Measurements from ENCODE around the gene CABLES2. TPM values are rescaled to one million over a fixed set of nuclear protein-coding genes. Genes with fewer than 3 reads are reported as not detected.

Gene CABLES2
- total and polyA plus RNA-seq, 2 donors (not counting 3 experiments of a cell fraction or from before 2014, with no cell fraction given), result 7.8 to 9.9 TPM

DNA sequence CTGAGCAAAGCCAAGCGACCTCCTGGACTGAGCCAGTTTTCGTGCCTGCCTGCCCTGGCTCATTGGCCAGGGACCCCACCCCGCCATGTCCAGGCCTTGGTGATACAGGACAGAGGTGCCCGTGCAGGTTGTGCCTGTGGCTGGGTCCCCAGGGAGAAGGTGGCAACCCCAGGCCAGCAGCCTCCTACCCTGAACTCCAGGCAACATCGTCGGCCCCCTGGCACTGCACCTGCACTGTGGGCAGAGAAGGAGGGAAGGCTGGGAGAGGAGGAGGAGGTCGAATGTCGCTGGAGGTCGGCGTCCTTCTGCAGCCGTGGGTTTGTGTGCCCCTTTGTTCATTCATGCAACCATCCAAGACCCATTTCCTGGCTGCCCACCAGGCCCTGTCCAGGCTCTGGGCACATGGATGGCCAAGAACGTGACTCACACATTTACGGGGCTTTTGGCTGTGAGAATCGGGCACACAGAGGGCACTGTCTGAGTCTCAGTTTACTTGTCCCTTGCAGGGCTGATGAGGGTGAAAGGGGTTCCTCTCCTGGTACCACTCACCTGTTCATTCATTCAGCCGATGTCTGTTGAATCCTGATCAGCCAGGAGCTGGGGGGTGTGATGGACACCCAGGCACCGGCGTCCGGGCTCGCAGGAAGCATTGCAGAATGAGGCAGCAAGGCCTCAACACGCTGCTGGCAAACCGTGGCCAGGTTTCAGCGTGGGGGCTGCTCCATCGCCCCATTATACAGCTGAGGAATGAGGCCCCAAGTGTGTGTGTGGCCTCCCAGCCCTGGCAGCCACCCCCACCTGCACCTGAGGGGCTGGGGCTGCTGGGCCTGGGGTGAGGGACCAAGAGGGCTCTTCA, 22.6 kb upstream of the CABLES2 start:
- Histone ChIP-seq H3K4me1 (ENCODE audit: control insufficient read depth, extremely low read depth, insufficient read depth, low read length) (no peaks in the 10 kb centered on the region), H3K79me2 (ENCODE audit: control insufficient read depth, insufficient read depth, low read length) (no peaks in the 10 kb centered on the region), H3K9me3 (replicated peaks; ENCODE audit: control insufficient read depth, insufficient read depth, low read length) (no peaks in the 10 kb centered on the region), H3K9ac (replicated peaks; ENCODE audit: extremely low read depth, insufficient read depth, low read length) (no peak overlapping the region), H3K36me3 (ENCODE audit: control insufficient read depth in 2 of 2, extremely low read depth in 1 of 2, insufficient read depth in 2 of 2, low read length in 2 of 2) (no peaks in the 10 kb centered on the region), H2AFZ (ENCODE audit: low read depth, low read length) (no peak overlapping the region), H3K4me2 (ENCODE audit: insufficient read depth, low read length) (no peak overlapping the region), H3K27ac (ENCODE audit: insufficient read depth, low read depth, low read length) (no peak overlapping the region), H3K9me1 (replicated peaks; ENCODE audit: control insufficient read depth, extremely low read depth, insufficient read depth, low read length) (no peaks in the 10 kb centered on the region), H3K4me3 (replicated peaks in 1 of 3; ENCODE audit: insufficient read depth in 1 of 3, low read depth in 1 of 3, low read length in 3 of 3) (no peak overlapping the region), H3K27me3 (ENCODE audit: control insufficient read depth in 2 of 2, insufficient read depth in 2 of 2, low read length in 2 of 2) (peaks cover 18% of the 10 kb centered on the region in 2 experiments), H4K20me1 (replicated peaks; ENCODE audit: control insufficient read depth, extremely low read depth, insufficient read depth, low read length) (no peaks in the 10 kb centered on the region)
- BruUV-seq (replicated peaks), result no TSS peak
- ChIA-PET CTCF (no interaction called here), POLR2A (no interaction called here)
- DNase-seq (ENCODE audit: low read depth, low spot score) (no peak), FAIRE-seq (no peak)
- TF ChIP-seq JUN (IDR thresholded peaks at IDR 0.05; ENCODE audit: borderline replicate concordance, insufficient read depth, insufficient read length, low read depth) (no peak), GATA2 (IDR thresholded peaks at IDR 0.05; ENCODE audit: insufficient read depth, insufficient read length, low read depth, low read length) (no peak), MYC (IDR thresholded peaks at IDR 0.05; ENCODE audit: low read depth, low read length) (no peak), POLR2A (IDR thresholded peaks at IDR 0.05; ENCODE audit: low read depth, low read length) (no peak), POLR2AphosphoS5 (IDR thresholded peaks at IDR 0.05; ENCODE audit: insufficient read depth, low read depth, low read length) (no peak), FOS (IDR thresholded peaks at IDR 0.05; ENCODE audit: borderline replicate concordance, insufficient read depth, low read length) (no peak), EZH2 (IDR thresholded peaks at IDR 0.05; ENCODE audit: borderline replicate concordance, low read depth, low read length, severe bottlenecking) (no peak)
- TF ChIP-seq, protein P1, sequence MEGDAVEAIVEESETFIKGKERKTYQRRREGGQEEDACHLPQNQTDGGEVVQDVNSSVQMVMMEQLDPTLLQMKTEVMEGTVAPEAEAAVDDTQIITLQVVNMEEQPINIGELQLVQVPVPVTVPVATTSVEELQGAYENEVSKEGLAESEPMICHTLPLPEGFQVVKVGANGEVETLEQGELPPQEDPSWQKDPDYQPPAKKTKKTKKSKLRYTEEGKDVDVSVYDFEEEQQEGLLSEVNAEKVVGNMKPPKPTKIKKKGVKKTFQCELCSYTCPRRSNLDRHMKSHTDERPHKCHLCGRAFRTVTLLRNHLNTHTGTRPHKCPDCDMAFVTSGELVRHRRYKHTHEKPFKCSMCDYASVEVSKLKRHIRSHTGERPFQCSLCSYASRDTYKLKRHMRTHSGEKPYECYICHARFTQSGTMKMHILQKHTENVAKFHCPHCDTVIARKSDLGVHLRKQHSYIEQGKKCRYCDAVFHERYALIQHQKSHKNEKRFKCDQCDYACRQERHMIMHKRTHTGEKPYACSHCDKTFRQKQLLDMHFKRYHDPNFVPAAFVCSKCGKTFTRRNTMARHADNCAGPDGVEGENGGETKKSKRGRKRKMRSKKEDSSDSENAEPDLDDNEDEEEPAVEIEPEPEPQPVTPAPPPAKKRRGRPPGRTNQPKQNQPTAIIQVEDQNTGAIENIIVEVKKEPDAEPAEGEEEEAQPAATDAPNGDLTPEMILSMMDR (IDR thresholded peaks at IDR 0.05; ENCODE audit: extremely low read depth in 1 of 2, insufficient read depth in 1 of 2, low read depth in 1 of 2, low read length in 2 of 2), result no peak
- TF ChIP-seq, protein P2, sequence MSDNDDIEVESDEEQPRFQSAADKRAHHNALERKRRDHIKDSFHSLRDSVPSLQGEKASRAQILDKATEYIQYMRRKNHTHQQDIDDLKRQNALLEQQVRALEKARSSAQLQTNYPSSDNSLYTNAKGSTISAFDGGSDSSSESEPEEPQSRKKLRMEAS (IDR thresholded peaks at IDR 0.05; ENCODE audit: insufficient read depth, insufficient read length), result no peak
- dilution Hi-C loops (cut with MboI; ENCODE audit: extremely low pct_ligation_motif_present, low sequenced_read_pairs) (no loop called here), intact Hi-C loops (cut with micrococcal nuclease) (no loop called here)
